ENCODE results near the gene HSPB1.

GRCh38 chr7:76280408-76280807 is 22.1 kb upstream of the HSPB1 start:
- TF ChIP-seq, protein P1, sequence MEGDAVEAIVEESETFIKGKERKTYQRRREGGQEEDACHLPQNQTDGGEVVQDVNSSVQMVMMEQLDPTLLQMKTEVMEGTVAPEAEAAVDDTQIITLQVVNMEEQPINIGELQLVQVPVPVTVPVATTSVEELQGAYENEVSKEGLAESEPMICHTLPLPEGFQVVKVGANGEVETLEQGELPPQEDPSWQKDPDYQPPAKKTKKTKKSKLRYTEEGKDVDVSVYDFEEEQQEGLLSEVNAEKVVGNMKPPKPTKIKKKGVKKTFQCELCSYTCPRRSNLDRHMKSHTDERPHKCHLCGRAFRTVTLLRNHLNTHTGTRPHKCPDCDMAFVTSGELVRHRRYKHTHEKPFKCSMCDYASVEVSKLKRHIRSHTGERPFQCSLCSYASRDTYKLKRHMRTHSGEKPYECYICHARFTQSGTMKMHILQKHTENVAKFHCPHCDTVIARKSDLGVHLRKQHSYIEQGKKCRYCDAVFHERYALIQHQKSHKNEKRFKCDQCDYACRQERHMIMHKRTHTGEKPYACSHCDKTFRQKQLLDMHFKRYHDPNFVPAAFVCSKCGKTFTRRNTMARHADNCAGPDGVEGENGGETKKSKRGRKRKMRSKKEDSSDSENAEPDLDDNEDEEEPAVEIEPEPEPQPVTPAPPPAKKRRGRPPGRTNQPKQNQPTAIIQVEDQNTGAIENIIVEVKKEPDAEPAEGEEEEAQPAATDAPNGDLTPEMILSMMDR (IDR thresholded peaks at IDR 0.05; ENCODE audit: poor library complexity) = no peak
- TF ChIP-seq EZH2phosphoT487 (IDR thresholded peaks at IDR 0.05; ENCODE audit: low read depth, severe bottlenecking, unreplicated experiment) = no peak

All from hepatocyte (in vitro differentiated cells).